Loucy (cell line): Measurements from ENCODE around the gene TUT1.

ENCODE experiments used
- H2AFZ ChIP-seq: fragments of 200-600 bp; sonication (generic); 2 replicates; pipeline ENCODE4 v1.6.0; 2016; ENCODE audit warnings: antibody characterized with exemption, mild to moderate bottlenecking, low read length, moderate library complexity
- H3F3A ChIP-seq: fragments of 200-600 bp; 2 replicates; pipeline ENCODE4 v1.6.0; 2016; ENCODE audit warnings: antibody characterized with exemption, low read depth, mild to moderate bottlenecking
- H3K27me3 ChIP-seq: fragments of 200-600 bp; sonication (generic); 2 replicates; pipeline ENCODE4 v1.6.1; 2014; ENCODE audit warnings: low read length, mild to moderate bottlenecking; ENCODE audit not compliant: insufficient read depth, poor library complexity, severe bottlenecking
- H3K36me3 ChIP-seq: fragments of 200-600 bp; sonication (generic); 2 replicates; pipeline ENCODE4 v1.6.1; 2016; ENCODE audit warnings: low read length; ENCODE audit not compliant: insufficient read depth
- H3K4me1 ChIP-seq: fragments of 200-600 bp; sonication (generic); 2 replicates; pipeline ENCODE4 v1.5.1; 2014; ENCODE audit warnings: low read length, mild to moderate bottlenecking; ENCODE audit not compliant: insufficient read depth, poor library complexity, severe bottlenecking
- H3K4me2 ChIP-seq: fragments of 200-600 bp; sonication (generic); 2 replicates; pipeline ENCODE4 v1.6.0; 2014; ENCODE audit warnings: antibody characterized with exemption, low read length, low read depth, mild to moderate bottlenecking; ENCODE audit not compliant: poor library complexity, severe bottlenecking
- H3K4me3 ChIP-seq: fragments of 200-600 bp; sonication (generic); 2 replicates; pipeline ENCODE4 v1.5.1; 2014; ENCODE audit warnings: low read length, mild to moderate bottlenecking, mixed read lengths; ENCODE audit not compliant: poor library complexity, severe bottlenecking
- H3K79me2 ChIP-seq: fragments of 200-600 bp; sonication (generic); 2 replicates; pipeline ENCODE4 v1.6.1; 2014; ENCODE audit warnings: low read length; ENCODE audit not compliant: insufficient read depth
- H3K9ac ChIP-seq: fragments of 200-600 bp; sonication (generic); 2 replicates; pipeline ENCODE4 v1.6.0; 2014; ENCODE audit warnings: mild to moderate bottlenecking, low read depth, low read length, moderate library complexity; ENCODE audit not compliant: poor library complexity, severe bottlenecking
- H3K9me2 ChIP-seq: fragments of 200-600 bp; sonication (generic); replicated peaks from 2 replicates; pipeline ENCODE4 v1.6.1; 2016; ENCODE audit warnings: low read depth, low read length, mixed read lengths
- H3K9me3 ChIP-seq: fragments of 200-600 bp; sonication (generic); 2 replicates; pipeline ENCODE4 v1.6.1; 2014; ENCODE audit warnings: mild to moderate bottlenecking, antibody characterized with exemption, low read length, low read depth; ENCODE audit not compliant: insufficient read depth
- H4K20me1 ChIP-seq: fragments of 200-600 bp; sonication (generic); 2 replicates; pipeline ENCODE4 v1.6.0; 2014; ENCODE audit warnings: antibody characterized with exemption, low read length, mild to moderate bottlenecking; ENCODE audit not compliant: insufficient read depth, poor library complexity, severe bottlenecking
- CTCF ChIP-seq: fragments of 200-600 bp; sonication (generic); conservative IDR thresholded peaks from 2 replicates; pipeline ENCODE4 v1.5.1; 2014; ENCODE audit warnings: mild to moderate bottlenecking, antibody characterized with exemption, low read length
- EZH2phosphoT487 ChIP-seq: fragments of 200-600 bp; IDR thresholded peaks from 2 replicates; pipeline ENCODE4 v1.6.1; 2018; ENCODE audit warnings: antibody characterized with exemption, mild to moderate bottlenecking, moderate library complexity, borderline replicate concordance

The TUT1 gene

GRCh38 chr11:62575837-62576236 lies 15.5 kb downstream of the TUT1 start:
- H3K4me3 ChIP-seq: no peak overlapping the region
- H3K9me3 ChIP-seq: no peaks in the 10 kb centered on the region
- no peak for TF ChIP-seq EZH2phosphoT487
- no peak for TF ChIP-seq CTCF
- H3K9me2 ChIP-seq: no peaks in the 10 kb centered on the region
- peaks cover 25% of the 10 kb centered on the region for H4K20me1 ChIP-seq
- no peaks in the 10 kb centered on the region for H3F3A ChIP-seq
- H3K4me1 ChIP-seq: peaks cover 28% of the 10 kb centered on the region
- peaks cover 40% of the 10 kb centered on the region for H3K79me2 ChIP-seq
- peaks cover 42% of the 10 kb centered on the region; the same call in 1 of the 2 replicates for H3K36me3 ChIP-seq
- peaks cover 7% of the 10 kb centered on the region for H3K27me3 ChIP-seq
- H3K9ac ChIP-seq: peak overlapping the region; percentile 90
- H2AFZ ChIP-seq: no peak overlapping the region
- H3K4me2 ChIP-seq: no peak overlapping the region

- Histone ChIP-seq H2AFZ (no peak overlapping the region), H3K9ac (peak overlapping the region; percentile 90), H3F3A (no peaks in the 10 kb centered on the region), H3K9me3 (no peaks in the 10 kb centered on the region), H3K9me2 (no peaks in the 10 kb centered on the region), H3K27me3 (peaks cover 7% of the 10 kb centered on the region), H3K4me2 (peak overlapping the region; percentile 93), H3K4me3 (peak overlapping the region; percentile 100), H3K36me3 (peaks cover 45% of the 10 kb centered on the region; the same call in 1 of the 2 replicates), H3K4me1 (peaks cover 35% of the 10 kb centered on the region), H4K20me1 (peaks cover 32% of the 10 kb centered on the region), H3K79me2 (peaks cover 47% of the 10 kb centered on the region)
- TF ChIP-seq EZH2phosphoT487 (no peak), CTCF (no peak)
Observed at GRCh38 chr11:62575156-62575555, 16.2 kb downstream of the TUT1 start.

DNA sequence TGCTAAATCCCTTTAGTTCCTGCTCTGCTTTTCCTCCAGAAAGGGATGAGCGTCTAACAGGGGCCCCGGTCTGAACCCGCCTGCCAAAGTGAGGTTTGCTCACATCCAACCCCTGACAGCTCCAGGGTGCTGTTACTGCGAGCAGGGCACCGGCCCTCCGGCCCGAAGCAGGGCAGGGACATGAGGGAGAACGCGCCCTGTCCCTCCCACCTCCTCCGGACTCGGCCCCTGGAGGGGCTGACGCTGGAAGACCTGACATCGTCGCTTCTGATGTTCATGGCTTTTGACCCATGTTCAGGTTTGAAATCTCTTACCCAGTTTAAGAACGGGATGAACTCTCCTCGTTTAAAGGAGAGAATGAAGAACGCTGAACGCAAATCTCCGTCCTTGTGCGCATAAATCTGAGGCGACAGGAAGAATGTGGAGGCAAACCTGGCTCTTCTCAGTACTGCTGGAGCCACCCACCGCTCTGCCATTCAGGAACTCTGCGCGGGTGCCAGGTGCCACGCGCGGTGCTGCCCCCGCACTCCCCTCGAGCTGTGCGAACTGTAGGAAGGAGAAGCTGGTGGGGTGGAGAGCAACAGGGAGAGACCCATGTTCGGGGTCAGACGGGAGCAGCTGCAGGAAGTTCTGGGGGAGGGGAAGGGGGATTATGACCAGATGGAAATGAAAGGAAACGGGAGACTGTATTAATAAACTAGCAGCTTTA lies 16.8 kb downstream of the TUT1 start:
- Histone ChIP-seq H3K4me2 (peak overlapping the region; percentile 93), H2AFZ (peak overlapping the region; percentile 94), H4K20me1 (peaks cover 38% of the 10 kb centered on the region), H3K9me2 (no peaks in the 10 kb centered on the region), H3K27me3 (peaks cover 7% of the 10 kb centered on the region), H3K9ac (peak overlapping the region; percentile 90), H3K9me3 (no peaks in the 10 kb centered on the region), H3K4me3 (peak overlapping the region; percentile 100), H3F3A (no peaks in the 10 kb centered on the region), H3K4me1 (peaks cover 41% of the 10 kb centered on the region), H3K36me3 (peaks cover 52% of the 10 kb centered on the region; the same call in 1 of the 2 replicates), H3K79me2 (peaks cover 54% of the 10 kb centered on the region)
- TF ChIP-seq CTCF: no peak
- no peak for TF ChIP-seq EZH2phosphoT487
